Measurements from ENCODE around the gene FAM222B. TPM values are rescaled to one million over a fixed set of nuclear protein-coding genes. Genes with fewer than 3 reads are reported as not detected.

Gene FAM222B
- total RNA-seq, 1 donor from 2014 or later = 37.9 TPM

DNA sequence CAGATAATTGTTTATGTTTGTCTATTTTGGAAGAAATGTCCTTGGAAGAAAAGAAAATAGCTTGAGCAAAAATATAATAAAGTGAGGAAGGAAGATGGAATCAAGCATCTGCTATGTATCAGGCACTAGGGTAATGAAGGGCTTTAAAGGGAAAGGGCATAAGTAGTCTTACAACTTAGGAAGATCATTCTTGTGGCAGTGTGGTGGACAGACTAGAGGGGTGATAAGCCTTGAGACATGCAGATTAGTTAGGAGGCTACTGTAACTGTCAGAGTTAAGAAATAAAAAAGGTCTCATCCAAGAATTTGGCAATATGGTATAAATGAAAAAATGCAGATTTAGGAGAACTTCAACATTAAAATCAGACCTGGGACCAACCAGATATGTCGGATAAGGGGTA lies 14.9 kb downstream of the FAM222B start:
- H3K9me3 Mint-ChIP-seq = no peaks in the 10 kb centered on the region
- H3K4me3 Mint-ChIP-seq = no peak overlapping the region
- TF ChIP-seq, protein P1, sequence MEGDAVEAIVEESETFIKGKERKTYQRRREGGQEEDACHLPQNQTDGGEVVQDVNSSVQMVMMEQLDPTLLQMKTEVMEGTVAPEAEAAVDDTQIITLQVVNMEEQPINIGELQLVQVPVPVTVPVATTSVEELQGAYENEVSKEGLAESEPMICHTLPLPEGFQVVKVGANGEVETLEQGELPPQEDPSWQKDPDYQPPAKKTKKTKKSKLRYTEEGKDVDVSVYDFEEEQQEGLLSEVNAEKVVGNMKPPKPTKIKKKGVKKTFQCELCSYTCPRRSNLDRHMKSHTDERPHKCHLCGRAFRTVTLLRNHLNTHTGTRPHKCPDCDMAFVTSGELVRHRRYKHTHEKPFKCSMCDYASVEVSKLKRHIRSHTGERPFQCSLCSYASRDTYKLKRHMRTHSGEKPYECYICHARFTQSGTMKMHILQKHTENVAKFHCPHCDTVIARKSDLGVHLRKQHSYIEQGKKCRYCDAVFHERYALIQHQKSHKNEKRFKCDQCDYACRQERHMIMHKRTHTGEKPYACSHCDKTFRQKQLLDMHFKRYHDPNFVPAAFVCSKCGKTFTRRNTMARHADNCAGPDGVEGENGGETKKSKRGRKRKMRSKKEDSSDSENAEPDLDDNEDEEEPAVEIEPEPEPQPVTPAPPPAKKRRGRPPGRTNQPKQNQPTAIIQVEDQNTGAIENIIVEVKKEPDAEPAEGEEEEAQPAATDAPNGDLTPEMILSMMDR (IDR thresholded peaks at IDR 0.05; ENCODE audit: unreplicated experiment) = no peak
- H3K27ac Mint-ChIP-seq = no peak overlapping the region
- DNase-seq (ENCODE audit: low spot score in 2 of 2, unreplicated experiment in 2 of 2) = no peak
- H3K4me1 Mint-ChIP-seq = peaks cover 2% of the 10 kb centered on the region
- H3K36me3 Mint-ChIP-seq = peaks cover 11% of the 10 kb centered on the region
- no peaks in the 10 kb centered on the region for H3K27me3 Mint-ChIP-seq (ENCODE audit: low read depth)

DNA sequence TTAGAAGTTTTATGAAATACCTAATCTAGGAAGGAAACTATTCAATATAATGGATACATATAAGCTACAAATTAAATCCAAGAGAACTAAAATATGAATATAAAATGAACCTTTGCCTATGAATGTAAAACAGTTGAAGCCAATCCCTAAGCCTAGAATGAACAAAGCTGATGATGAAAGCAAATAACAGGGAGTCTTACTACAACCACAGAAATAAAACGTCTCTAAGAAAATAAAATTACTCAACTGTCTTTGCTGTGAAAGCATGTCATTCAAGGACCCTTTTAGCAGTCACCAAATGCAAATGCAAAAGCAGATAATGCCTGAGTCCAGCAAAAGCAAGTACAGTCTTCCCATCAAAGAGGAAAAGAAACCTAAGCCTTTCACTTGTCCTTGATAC lies 23.0 kb downstream of the FAM222B start:
- Mint-ChIP-seq H3K4me1 (peaks cover 2% of the 10 kb centered on the region), H3K27ac (peak overlapping the region; percentile 20)
- TF ChIP-seq, protein P1 (IDR thresholded peaks at IDR 0.05; ENCODE audit: unreplicated experiment) = no peak

DNA sequence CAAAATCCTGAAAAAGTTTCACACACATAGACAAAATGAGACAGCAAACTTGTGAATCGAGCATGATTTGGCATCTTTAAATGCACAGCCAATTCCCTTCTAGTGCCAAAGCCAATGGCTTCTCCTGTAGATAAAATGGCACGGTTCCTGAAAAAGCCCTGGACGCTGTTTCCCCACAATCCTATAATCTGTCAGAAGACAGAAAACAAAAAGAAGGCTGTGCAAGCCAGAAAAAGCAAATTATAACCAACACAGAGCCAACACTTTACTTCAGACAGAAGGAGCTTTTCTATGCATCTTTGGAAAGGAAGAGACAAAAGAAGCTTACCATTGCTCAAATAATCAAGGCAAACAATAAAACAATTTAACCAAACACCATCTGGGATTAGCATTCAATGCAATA lies 23.8 kb downstream of the FAM222B start:
- H3K4me1 Mint-ChIP-seq = peaks cover 2% of the 10 kb centered on the region
- peaks cover 1% of the 10 kb centered on the region for H3K36me3 Mint-ChIP-seq
- H3K27me3 Mint-ChIP-seq (ENCODE audit: low read depth) = no peaks in the 10 kb centered on the region
- no peak overlapping the region for H3K4me3 Mint-ChIP-seq
- DNase-seq (ENCODE audit: low spot score in 2 of 2, unreplicated experiment in 2 of 2) = no peak
- no peak overlapping the region for H3K27ac Mint-ChIP-seq
- TF ChIP-seq, protein P1 (IDR thresholded peaks at IDR 0.05; ENCODE audit: unreplicated experiment) = no peak
- no peaks in the 10 kb centered on the region for H3K9me3 Mint-ChIP-seq

More for the DNA sequence above, 23.0 kb downstream of the FAM222B start:
- DNase-seq (ENCODE audit: low spot score in 2 of 2, unreplicated experiment in 2 of 2) = no peak
- Mint-ChIP-seq H3K4me3 (no peak overlapping the region), H3K9me3 (no peaks in the 10 kb centered on the region), H3K36me3 (peaks cover 1% of the 10 kb centered on the region), H3K27me3 (ENCODE audit: low read depth) (no peaks in the 10 kb centered on the region)

DNA sequence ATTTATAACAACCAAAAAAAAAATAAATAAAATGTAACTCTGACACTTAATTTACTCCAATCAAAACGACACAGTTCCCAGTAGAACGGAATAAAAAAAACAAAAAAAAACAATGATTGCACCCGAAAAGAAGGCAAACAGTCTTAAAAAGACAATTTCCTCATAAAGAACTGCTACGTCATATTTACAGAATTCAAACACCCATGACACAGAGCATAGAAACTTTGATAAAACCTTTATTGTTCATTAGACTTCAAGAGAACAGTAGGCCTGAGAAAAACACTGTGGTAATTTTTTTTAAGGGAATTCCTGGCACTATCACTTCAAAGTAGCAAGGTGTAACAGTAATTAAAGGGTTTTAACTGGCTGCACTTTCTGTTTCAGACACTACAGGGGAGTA lies 26.1 kb downstream of the FAM222B start:
- Mint-ChIP-seq H3K27ac (peak overlapping the region; percentile 15), H3K4me3 (no peak overlapping the region), H3K4me1 (peaks cover 7% of the 10 kb centered on the region), H3K9me3 (no peaks in the 10 kb centered on the region), H3K27me3 (ENCODE audit: low read depth) (no peaks in the 10 kb centered on the region), H3K36me3 (peaks cover 1% of the 10 kb centered on the region)
- TF ChIP-seq, protein P1 (IDR thresholded peaks at IDR 0.05; ENCODE audit: unreplicated experiment) = no peak
- DNase-seq (ENCODE audit: low spot score in 2 of 2, unreplicated experiment in 2 of 2) = no peak

DNA sequence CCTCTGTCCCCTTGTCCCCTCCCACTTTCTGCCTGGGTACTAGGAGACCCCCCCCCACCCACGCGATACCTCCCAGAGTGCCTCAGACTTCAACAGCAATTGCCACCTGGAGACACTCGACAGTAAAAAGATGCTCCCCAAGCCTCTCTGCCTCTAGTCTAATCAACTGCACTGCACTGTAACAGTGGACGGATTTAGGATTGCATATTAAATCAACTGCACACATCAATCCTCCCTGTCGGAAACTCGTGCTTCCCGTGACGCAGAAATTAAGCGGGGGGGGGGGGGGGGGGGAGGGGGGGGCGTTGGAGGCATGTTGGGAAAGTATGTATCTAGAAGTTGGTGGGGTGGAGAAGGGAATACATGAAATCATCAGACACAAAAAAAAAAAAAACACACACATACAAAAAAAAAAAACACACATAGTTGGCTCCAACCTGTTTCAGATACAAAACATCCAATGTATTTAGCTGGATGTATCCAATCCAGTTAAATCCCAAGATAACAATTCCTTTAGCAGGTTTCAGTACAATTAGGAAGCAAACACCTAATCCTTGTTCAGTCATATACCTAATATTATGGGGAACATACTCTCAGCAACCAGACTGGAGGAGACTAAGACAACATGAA lies 29.7 kb downstream of the FAM222B start:
- H3K4me3 Mint-ChIP-seq = peak overlapping the region; percentile 83
- H3K4me1 Mint-ChIP-seq = peaks cover 32% of the 10 kb centered on the region
- TF ChIP-seq, protein P1 (IDR thresholded peaks at IDR 0.05; ENCODE audit: unreplicated experiment) = no peak
- no peak for DNase-seq (ENCODE audit: low spot score in 2 of 2, unreplicated experiment in 2 of 2)
- H3K27me3 Mint-ChIP-seq (ENCODE audit: low read depth) = no peaks in the 10 kb centered on the region
- H3K27ac Mint-ChIP-seq = peak overlapping the region; percentile 98
- H3K36me3 Mint-ChIP-seq = no peaks in the 10 kb centered on the region
- no peaks in the 10 kb centered on the region for H3K9me3 Mint-ChIP-seq

Data from mesothelial cell of epicardium (in vitro differentiated cells).